Activated T-cell treated with anti-CD3 and anti-CD28 coated beads for 1 hour (primary cell): ENCODE data around the gene SHOX.

Experiments used
- DNase-seq: peaks from one replicate; pipeline ENCODE4 v3.0.0-alpha.2; 2020; ENCODE audit warnings: low read depth

SHOX gene

DNA sequence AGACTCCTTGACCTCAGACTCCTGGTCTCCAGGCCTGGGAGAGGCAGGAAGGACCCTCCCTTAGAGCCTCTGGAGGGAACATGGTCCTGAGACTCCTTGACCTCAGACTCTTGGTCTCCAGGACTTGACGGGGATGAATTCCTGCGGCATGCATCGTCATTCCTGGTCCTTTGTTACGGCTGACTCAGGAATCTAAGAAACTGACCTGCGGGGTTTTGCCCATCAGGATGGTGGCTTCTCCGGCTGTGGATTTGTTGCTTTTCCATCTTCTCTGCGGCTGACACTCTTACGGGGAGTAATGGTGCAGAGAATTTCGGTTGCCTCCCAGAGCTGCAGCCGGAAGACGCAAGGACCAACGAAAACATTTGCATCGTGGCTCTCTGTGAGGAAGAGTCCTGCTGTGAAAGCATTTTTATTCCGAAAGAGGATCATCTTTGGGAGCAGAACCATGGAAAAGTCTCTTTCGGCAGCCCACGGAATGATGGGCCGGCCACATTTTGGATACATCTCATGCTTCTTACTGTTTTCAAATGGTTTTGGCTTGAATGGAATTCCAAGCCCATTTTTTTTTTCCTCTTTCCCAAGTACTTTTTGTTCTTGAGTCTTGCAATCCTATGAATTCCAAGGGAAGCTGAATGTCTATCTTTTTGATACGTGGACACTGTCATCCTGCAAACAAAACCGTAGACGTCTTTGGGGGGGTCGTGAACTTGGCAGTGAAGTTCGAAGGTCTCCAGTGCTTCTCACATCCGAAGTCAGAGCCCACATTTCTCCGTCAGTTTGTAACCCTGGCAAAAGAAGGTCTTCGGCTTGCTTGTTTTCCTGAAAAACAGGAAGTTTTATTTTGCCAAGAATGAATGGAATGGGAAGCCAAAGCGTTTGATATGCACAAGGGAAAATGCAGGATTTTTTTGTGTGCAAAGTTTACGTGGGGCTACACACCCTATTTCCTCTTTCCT is 36.5 kb downstream of the SHOX start:
- no peak for DNase-seq

DNA sequence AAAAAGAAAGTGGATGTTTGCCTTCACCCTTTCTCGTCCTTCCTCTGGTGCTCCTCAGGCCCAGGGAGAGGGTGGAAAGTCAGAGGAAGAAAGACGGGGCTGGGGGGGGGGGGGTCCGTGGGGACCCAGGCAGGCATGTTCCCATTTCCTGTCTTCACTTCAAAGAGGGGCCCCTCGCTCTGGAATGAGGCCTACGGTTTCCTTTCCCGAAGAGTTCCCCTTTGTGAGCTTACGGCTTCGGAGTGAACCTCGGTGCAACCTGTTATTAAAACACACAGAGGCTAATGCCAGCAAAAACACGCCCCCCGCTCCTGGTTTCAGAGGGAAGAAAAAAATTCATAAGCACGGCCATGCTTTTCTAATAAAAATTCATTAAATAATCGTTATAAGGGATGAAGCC is 40.1 kb downstream of the SHOX start:
- no peak for DNase-seq

DNA sequence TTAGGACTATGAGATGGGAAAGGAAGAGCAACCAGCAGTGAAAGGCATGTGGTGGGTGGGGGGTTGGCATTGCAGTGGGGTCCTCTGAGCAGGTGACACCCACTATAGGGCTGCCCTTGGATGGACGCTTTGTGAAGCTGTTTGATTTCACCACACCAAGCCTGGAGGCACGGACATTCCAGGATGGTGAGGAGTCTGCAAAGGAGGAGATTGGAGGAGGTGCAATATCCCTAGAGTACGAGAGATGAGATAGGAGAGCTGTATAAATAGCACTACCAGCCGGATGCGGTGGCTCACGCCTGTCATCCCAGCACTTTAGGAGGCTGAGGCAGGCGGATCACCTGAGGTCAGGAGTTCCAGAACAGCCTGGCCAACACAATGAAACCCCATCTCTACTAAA is 42.3 kb downstream of the SHOX start:
- DNase-seq = no peak

DNA sequence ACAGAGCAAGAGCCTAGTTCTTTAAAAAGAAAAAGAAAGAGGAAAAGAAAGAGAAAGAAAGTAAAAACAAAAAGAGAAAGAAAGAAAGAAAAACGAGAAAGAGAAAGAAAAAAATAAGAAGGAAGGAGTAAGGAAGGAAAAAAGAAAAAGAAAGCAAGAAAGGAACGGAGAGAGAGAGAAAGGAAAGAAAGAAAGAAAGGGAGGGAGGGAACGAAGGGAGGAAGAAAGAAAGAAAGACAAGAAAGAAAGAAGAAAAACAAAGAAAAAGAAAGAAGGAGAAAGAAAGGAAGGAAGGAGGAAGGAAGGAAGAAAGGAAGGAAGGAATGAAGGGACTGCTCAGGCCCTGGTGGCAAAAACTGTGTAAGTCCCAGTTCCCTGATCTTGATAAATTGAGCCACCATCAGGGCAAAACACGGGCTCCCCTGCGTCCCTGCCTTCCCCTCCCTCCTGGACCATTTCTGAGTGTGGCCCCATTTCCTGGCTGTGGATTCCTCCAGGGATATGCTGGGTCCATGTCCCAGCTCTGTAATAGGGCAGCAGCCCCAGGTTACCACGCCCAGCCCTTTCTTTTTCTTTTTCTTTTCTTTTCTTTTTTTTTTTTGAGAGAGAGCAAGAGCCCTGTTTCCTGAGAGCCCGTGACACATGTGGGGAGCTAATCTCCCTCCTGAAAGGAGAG is 44.8 kb downstream of the SHOX start:
- no peak for DNase-seq

DNA sequence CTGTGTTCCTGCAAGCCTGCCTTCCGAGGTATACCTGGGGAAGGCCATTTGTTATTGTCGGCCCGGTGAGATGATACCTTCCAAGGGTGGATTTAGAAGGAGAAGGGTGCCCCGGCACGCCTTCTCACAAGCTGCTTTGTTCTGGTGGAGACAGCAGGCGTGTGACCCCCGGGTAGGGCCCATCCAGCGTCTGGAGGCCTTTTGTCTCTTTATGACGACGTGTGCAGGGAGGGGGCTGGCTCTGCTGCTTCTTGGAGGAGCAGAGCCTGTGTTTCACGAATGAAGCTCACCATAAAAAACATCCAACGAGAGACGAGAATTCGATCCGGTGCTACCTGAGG is 45.3 kb downstream of the SHOX start:
- no peak for DNase-seq

DNA sequence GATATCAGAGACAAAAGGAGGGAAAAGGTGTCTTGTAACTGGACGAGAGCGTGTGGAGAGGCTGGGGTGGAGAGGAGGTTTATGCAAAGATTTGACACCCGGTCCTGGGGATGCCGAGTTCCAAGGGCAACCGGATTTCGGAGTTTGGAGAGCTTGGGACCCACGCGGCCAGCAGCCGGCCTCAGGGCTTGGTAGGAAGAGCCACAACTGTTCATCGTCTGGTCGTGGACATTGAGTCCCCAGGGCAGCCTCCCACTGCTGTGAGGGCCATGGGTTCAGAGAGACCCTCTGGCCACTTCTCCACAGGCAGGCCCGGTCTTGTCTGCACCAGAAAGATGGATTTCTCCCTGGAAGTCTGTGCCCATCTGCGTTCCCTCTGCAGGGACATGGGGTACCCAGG is 46.8 kb downstream of the SHOX start:
- no peak for DNase-seq

DNA sequence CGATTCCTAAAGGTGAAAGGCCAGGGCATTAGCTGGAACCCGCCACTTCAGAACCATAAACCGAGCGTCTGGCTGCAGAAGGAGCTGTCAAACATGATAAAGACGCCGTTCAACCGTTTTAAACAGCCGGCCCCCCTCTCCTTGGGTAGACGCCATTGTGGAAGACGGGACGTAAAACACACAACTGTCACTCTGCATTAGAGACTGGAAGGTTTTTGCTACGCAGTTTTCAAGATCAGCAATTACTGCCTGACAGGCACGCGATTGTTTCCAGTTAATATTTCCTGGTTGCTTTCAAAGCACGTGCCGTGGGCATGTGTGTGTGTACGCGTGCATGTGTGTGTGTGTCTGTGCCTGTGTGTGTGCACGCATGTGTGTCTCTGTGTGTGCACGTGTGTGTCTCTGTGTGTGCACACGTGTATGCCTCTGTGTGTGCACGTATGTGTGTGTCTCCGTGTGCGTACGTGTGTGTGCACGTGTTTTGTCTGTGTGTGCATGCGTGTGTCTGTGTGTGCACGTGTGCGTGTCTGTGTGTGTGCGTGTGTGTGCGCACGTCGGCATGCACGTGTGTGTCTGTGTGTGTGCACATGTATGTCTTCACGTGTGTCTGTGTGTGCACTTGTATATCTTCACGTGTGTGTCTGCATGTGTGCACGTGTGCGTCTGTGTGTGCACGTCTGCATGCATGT is 48.8 kb downstream of the SHOX start:
- no peak for DNase-seq

DNA sequence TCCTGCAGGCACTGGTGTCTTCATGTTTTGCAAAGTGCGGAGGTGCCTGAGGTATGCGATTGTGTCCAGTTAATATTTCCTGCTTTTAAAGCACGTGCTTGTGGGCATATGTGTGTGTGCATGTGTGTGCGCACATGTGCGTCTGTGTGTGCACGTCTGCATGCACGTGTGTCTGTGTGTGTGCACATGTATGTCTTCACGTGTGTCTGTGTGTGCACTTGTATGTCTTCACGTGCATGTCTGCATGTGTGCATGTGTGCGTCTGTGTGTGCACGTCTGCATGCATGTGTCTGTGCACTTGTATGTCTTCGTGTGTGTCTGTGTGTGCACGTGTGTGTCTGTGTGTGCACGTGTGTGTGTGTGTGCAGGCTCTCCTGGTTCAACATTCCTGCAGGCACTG is 49.5 kb downstream of the SHOX start:
- DNase-seq = no peak

DNA sequence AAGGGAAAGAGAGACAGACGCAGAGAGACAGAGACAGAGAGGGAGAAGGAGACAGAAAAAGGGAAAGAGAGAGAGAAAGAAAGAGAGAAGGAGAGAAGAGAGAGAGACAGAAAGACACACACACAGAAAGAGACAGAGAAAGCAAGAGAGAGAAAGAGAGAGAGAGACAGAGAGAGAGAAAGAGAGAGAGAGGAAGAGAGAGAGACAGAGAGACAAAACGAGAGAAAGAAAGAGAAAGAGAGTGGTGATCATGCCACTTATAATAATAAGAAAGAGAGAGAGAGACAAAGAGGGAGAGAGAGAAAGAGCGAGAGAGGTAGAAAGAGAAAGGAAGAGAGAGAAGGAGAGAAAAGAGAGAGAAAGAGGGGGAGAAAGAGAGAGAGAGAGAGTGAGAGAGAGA is 51.4 kb downstream of the SHOX start:
- no peak for DNase-seq

DNA sequence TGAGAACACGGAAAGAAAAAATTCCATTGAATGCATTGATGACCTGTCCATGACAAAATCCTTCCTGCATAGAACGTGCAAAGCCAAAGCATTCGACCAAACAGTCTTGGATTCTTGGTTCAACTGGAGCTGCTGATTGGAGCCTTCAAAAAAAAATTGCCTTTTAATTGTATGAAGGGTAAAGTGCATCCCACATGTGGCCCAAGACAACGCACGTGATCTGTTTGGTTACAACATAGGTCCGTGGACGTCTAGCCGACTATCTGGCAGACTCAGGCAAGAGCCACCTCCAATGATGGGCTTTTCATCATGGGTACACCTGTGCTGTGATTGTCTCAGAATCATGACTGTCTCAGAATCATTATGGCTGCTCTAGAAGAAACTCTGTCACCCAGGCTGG is 52.3 kb downstream of the SHOX start:
- DNase-seq = no peak

DNA sequence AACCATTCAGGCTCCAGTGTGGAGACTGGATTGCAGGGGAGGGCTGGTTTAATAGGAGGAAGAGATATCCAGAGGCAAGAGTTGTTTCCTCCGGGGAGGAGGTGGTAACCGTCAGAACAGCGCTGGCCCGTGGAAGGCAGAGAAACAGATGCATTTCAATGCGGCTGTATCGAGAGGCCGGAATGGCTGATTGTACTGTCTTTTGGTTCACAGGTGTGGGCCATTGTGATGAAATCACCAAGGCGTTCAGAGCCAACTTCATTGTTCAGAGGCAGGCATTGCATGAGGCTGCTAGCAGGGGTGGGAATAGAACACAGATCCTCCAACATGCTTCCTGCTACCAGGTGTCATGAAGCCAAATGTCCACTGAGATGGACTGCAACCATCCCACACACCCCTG is 53.0 kb downstream of the SHOX start:
- no peak for DNase-seq

DNA sequence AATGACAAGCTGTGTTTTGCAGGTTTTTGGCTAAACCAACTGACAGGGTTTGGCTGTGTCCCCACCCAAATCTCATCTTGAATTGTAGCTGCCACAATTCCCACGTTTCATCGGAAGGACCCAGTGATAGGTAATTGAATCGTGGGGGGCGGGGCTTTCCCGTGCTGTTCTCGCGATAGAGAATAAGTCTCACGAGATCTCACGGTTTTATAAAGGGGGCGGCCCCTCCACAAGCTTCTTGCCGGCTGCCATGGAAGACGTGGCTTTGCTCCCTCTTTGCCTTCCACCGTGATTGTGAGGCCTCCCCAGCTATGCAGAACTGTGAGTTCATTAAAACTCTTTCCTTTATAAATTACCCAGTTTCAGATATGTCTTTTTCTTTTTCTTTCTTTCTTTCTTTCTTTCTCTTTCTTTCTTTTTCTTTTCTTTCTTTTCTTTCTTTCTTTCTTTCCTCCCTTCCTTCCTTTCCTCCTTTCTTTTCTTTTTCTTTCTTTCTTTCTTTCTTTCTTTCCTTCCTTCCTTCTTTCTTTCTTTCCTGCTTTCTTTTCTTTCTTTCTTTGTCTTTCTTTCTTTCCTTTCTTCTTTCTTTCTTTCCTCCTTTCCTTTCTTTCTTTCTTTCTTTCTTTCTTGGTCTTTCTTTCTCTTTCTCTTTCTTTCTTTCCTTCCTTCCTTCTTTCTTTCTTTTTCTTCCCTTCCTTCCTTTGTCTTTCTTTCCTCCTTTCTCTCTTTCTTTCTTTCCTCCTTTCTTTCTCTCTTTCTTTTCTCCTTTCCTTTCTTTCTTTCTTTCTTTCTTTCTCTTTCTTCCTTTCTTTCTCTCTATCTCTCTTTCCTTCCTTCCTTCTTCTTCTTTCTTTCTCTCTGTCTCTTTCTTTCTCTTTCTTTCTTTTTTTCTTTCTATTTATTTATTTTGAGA is 54.8 kb downstream of the SHOX start:
- no peak for DNase-seq

DNA sequence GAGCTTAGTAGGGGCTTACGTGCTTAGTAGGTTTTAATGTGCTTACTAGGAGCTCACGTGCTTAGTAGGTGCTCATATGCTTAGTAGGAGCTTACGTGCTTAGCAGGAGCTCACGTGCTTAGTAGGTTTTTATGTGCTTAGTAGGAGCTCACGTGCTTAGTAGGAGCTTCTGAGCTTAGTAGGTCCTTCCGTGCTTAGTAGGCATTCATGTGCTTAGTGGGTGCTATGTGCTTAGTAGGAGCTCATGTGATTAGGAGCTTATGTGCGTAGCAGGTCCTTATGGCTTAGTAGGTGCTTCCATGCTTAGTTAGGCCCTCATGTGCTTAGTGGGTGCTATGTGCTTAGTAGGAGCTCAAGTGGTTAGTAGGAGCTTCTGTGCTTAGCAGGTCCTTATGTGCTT is 59.4 kb downstream of the SHOX start:
- no peak for DNase-seq

DNA sequence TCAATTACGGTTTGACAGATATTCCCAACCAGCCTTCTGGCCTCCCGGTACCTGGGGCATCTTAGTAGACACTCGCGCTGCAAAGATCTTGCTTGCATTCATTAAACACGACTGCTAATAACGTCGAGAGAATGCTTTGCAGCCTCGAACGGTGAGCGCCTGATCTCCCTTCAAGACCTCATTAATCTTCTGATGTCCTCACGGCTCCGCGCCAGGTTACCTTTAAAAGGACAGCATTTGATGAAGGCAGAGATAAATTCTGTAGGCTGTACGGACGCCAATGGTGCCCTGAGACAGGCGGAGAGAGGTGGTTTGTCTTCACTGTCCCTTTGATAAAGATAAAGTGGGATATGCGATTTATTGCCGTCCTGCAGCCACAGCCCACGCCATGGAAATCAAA is 64.2 kb downstream of the SHOX start:
- DNase-seq = no peak

DNA sequence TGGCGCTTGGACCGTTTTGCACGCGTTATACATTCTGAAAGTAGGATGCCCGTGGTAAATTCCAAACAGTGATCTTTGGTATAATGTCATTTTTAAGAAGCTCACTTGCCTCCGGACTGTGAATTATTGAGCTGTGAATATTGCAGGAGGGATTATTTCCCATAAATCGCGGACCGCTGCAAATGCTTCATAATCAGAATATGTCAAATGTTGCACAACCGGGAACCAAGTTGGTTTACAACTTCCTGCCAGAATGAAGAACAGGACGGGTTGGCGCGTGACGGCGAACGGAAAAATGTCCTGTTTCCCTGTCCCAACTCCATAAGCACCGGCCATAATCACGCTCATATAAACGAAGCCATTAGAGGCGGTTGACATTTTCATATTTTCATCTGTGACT is 67.6 kb downstream of the SHOX start:
- no peak for DNase-seq

DNA sequence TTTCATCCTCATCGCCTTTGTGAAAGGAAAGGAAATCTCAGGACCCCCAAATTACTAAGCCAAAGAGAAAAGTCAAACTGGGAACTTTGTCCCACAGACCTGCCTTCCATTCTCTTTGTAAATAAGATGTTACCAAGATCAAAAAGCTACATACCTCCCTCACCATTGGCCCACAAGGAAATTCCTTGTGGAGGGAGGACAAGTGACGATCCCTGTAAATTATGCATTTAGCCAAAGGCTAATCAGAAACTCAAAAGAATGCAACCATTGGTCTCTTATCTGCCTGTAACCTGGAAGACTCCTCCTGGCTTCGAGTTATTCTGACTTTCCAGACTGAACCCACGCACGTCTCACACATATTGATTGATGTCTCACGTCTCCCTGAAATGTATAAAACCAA is 70.3 kb downstream of the SHOX start:
- no peak for DNase-seq

DNA sequence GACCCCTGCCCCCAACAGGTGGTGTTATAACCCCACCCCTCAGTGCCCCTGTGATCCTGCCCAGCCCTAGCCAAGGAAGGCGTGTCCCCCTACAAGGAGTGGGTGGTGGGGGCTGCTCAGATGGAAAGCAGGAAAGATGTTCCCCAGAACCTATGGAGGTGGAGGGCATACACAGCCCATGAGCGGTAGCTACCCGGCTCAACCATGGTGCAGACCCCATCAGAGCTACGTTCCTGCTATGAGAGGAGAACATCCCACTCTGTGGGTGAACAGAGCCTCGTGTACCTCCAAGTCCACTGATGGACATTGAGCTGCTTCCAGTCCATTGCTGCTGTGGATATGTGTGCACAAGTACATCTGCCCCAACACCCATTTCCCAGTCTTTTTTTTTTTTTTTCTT is 71.1 kb downstream of the SHOX start:
- DNase-seq = no peak

DNA sequence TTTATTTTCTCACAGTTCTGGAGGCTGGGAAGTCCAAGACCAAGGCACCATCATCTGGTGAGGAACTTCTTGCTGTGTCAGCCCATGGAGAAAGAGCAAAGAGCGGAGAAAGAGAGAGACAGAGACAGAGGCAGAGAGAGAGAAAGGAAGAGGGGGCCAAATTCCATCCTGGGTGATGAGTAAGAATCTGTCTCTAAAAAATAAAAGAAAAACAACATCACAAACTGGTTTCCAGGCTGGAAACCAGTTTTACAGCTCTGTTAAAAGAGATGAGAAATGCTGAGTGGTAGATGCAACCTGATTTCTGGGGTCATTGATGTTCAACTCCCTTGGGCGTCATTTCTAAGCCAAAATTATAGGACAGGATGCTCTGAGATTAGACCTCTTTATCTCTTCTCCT is 72.9 kb downstream of the SHOX start:
- no peak for DNase-seq

DNA sequence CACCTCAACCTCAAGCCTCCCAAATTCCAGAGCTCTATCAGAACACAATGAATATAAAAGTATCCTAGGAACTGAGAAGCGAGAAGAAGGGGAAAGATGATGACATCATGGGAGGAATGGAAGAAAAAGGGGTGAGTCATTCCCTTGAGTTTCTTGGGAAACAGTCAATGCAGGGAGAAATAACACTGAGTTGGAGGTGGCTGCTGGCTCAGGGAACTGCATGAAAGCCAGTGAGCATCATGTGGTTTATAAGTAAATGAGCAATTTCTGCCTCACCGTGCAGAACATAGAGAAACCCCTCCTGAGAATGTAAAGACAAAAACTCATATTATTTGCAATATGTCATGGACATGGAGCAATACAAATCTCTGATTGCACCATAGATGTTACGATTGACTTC is 73.3 kb downstream of the SHOX start:
- no peak for DNase-seq
